Neural crest cell (in vitro differentiated cells): ENCODE results near the gene XKR3. TPM values are rescaled to one million over a fixed set of nuclear protein-coding genes. Genes with fewer than 3 reads are reported as not detected.

ENCODE experiments used
- DNase-seq: peaks from one replicate; pipeline ENCODE4 v3.0.0; 2021; ENCODE audit warnings: low read depth, mixed read lengths, low spot score
- H3K27ac Mint-ChIP-seq: one replicate; pipeline ENCODE4 v1.8.0; 2021; ENCODE audit warnings: mild to moderate bottlenecking, mixed read lengths; ENCODE audit not compliant: unreplicated experiment
- H3K27me3 Mint-ChIP-seq: 2 replicates; pipeline ENCODE4 v1.8.0; 2021; ENCODE audit warnings: low read depth, mild to moderate bottlenecking, mixed read lengths
- H3K36me3 Mint-ChIP-seq: 2 replicates; pipeline ENCODE4 v1.8.0; 2021; ENCODE audit warnings: low read depth, mild to moderate bottlenecking, mixed read lengths
- H3K4me1 Mint-ChIP-seq: 2 replicates; pipeline ENCODE4 v1.8.0; 2021; ENCODE audit warnings: mixed read lengths
- H3K4me3 Mint-ChIP-seq: one replicate; pipeline ENCODE4 v1.8.0; 2021; ENCODE audit warnings: mild to moderate bottlenecking, mixed read lengths
- H3K9me3 Mint-ChIP-seq: 2 replicates; pipeline ENCODE4 v1.8.0; 2021; ENCODE audit warnings: mixed read lengths
- CTCF ChIP-seq: fragments of 200-600 bp; sonication (generic); conservative IDR thresholded peaks from 2 replicates; pipeline ENCODE4 v1.5.0; 2021; ENCODE audit warnings: antibody characterized with exemption, mild to moderate bottlenecking
- total RNA-seq: library from RNA; stranded (reverse); gene quantifications from 2 replicates; pipeline ENCODE4 v1.2.1, GENCODE V29; 2021

XKR3 gene
- total RNA-seq, 1 donor from 2014 or later, result not detected

- H3K9me3 Mint-ChIP-seq, result peaks cover 12% of the 10 kb centered on the region
- no peak overlapping the region for H3K27ac Mint-ChIP-seq
- H3K4me3 Mint-ChIP-seq, result no peak overlapping the region
- no peak for TF ChIP-seq CTCF
- no peaks in the 10 kb centered on the region for H3K36me3 Mint-ChIP-seq
- H3K27me3 Mint-ChIP-seq, result no peaks in the 10 kb centered on the region
- no peaks in the 10 kb centered on the region for H3K4me1 Mint-ChIP-seq
- DNase-seq, result no peak
Observed at GRCh38 chr22:16845881-16846280, 20.7 kb upstream of the XKR3 start.

DNA sequence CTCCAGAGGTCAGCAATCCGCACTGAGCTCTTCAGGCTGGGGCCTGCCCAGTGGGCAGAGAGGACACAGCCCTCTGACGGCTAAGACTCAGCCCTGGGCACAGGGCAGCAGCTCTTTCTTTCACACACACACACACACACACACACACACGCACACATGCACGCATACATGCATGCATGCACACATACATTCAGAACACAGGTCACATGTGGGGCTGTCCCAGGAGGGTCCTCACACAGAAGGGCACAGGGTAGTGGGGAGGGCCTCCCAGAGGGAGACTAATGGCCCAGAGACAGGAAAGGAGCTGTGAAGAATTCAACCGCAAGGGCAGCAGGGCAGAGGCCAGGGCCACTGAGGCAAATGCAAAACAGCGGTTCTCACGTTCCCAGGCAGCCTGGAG lies 20.3 kb upstream of the XKR3 start:
- Mint-ChIP-seq H3K36me3 (no peaks in the 10 kb centered on the region), H3K4me1 (no peaks in the 10 kb centered on the region), H3K27ac (no peak overlapping the region), H3K9me3 (peaks cover 12% of the 10 kb centered on the region), H3K4me3 (no peak overlapping the region), H3K27me3 (no peaks in the 10 kb centered on the region)
- DNase-seq, result no peak
- TF ChIP-seq CTCF, result no peak

- no peaks in the 10 kb centered on the region for H3K36me3 Mint-ChIP-seq
- H3K4me3 Mint-ChIP-seq, result no peak overlapping the region
- H3K4me1 Mint-ChIP-seq, result no peaks in the 10 kb centered on the region
- DNase-seq, result no peak
- no peak overlapping the region for H3K27ac Mint-ChIP-seq
- H3K9me3 Mint-ChIP-seq, result peaks cover 12% of the 10 kb centered on the region
- TF ChIP-seq CTCF, result no peak
- H3K27me3 Mint-ChIP-seq, result no peaks in the 10 kb centered on the region
Observed at GRCh38 chr22:16844529-16844928, 19.3 kb upstream of the XKR3 start.

DNA sequence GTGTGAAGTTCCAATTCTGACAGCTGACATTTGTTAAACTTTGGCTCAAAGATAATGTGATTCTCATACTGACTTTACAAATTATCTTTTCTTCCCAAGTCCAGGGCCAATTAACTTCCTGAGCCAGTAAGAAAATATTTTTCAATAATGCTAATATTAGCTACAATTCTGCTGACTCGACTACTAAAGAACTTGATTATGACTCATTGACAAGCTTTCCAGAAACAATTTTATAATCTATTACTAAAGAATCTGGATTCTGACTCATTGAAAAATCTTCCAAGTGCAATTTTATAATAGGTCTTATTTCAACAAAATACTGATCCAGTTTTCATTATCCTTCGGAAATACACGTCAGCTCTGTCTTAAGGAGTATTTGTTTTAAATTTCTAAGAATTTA lies 12.9 kb upstream of the XKR3 start:
- no peak for DNase-seq

GRCh38 chr22:16834971-16835370 lies 9.8 kb upstream of the XKR3 start:
- H3K36me3 Mint-ChIP-seq, result no peaks in the 10 kb centered on the region
- no peak overlapping the region for H3K4me3 Mint-ChIP-seq
- no peak for TF ChIP-seq CTCF
- H3K27me3 Mint-ChIP-seq, result no peaks in the 10 kb centered on the region
- H3K27ac Mint-ChIP-seq, result no peak overlapping the region
- DNase-seq, result no peak
- H3K9me3 Mint-ChIP-seq, result no peaks in the 10 kb centered on the region
- H3K4me1 Mint-ChIP-seq, result no peaks in the 10 kb centered on the region

More for the DNA sequence above, 12.9 kb upstream of the XKR3 start:
- Mint-ChIP-seq H3K36me3 (no peaks in the 10 kb centered on the region), H3K4me3 (no peak overlapping the region), H3K27me3 (no peaks in the 10 kb centered on the region), H3K27ac (no peak overlapping the region), H3K9me3 (no peaks in the 10 kb centered on the region), H3K4me1 (no peaks in the 10 kb centered on the region)
- no peak for TF ChIP-seq CTCF

DNA sequence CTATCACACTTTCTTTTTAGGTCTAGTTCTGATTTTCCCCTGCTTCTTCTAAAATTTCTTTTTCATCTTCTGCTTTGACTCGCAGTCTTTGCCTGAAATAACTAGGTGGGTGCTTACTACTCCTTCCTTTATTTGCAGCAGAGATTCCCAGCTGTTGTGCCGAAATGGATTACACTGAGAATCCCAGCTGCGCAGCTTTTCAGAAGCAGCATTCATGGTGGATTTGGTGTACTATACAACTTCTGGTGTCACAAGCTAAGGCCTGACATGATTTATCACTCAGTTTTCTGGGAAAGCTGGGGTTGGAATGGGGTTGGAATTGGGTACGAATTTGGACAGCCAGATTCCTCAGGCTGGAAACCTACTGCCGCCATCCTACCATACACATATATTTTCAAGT lies 6.0 kb upstream of the XKR3 start:
- TF ChIP-seq CTCF, result no peak
- H3K9me3 Mint-ChIP-seq, result no peaks in the 10 kb centered on the region

More for the DNA sequence above, 6.0 kb upstream of the XKR3 start:
- Mint-ChIP-seq H3K27ac (no peak overlapping the region), H3K27me3 (no peaks in the 10 kb centered on the region), H3K4me3 (no peak overlapping the region), H3K4me1 (no peaks in the 10 kb centered on the region), H3K36me3 (no peaks in the 10 kb centered on the region)
- DNase-seq, result no peak
